Gastroesophageal sphincter (tissue), 3 donors: ENCODE results near the gene ADPRM.

Experiments used
- CTCF ChIP-seq, 4 experiments: fragments of 200-600 bp in 2 of 4; fragments of 450-650 bp in 2 of 4; sonication (generic) in 1 of 4; IDR thresholded peaks; one replicate each; pipeline ENCODE4 v1.5.1; 2017 to 2019; ENCODE audit warnings: antibody characterized with exemption in 4 of 4, mild to moderate bottlenecking in 2 of 4, moderate library complexity in 2 of 4
- EP300 ChIP-seq: sonication (generic); formaldehyde crosslinking; IDR thresholded peaks from one replicate; pipeline ENCODE4 v1.6.1; 2017; ENCODE audit warnings: antibody characterized with exemption, mild to moderate bottlenecking
- POLR2A ChIP-seq, 2 donors: fragments of 450-650 bp; IDR thresholded peaks; one replicate each; pipeline ENCODE4 v1.6.1; 2017; ENCODE audit warnings: antibody characterized with exemption in 2 of 2, mild to moderate bottlenecking in 2 of 2, moderate library complexity in 1 of 2
- POLR2AphosphoS5 ChIP-seq: sonication (generic); formaldehyde crosslinking; IDR thresholded peaks from one replicate; pipeline ENCODE4 v1.6.1; 2017; ENCODE audit warnings: antibody characterized with exemption

DNA sequence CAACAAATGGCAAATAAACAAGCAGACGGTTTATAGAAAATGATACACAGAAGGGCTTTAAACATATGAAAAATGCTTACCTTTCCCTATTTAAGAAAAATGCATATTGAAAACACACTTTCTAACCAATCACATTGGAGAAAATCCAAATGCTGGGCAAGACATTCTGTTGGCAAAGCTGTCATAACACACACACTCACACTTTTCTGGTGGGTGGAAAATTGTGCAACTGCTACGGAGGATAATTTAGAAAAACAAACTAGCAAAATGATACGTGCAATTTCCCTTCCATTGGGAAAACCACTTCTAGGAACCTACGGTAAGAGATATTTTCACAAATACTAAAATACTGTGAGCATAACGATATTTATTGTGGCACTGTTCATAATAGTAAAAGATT lies 30.5 kb upstream of the ADPRM start:
- TF ChIP-seq CTCF (IDR thresholded peaks at IDR 0.05) (no peak), POLR2AphosphoS5 (no peak), POLR2A (IDR thresholded peaks at IDR 0.05) (no peak), EP300 (no peak)
